Measurements from ENCODE around the gene PLA2G15. TPM values are rescaled to one million over a fixed set of nuclear protein-coding genes. Genes with fewer than 3 reads are reported as not detected.

PLA2G15 gene
- total RNA-seq, 1 experiment from 2014 or later = 10.2 TPM

GRCh38 chr16:68230956-68231355 lies 14.2 kb upstream of the PLA2G15 start (continued):
- TF ChIP-seq MLX (CRISPR knock-in tag; IDR thresholded peaks at IDR 0.05) (no peak), SMAD4 (CRISPR knock-in tag; IDR thresholded peaks at IDR 0.05) (no peak), MYBL2 (CRISPR knock-in tag; IDR thresholded peaks at IDR 0.05) (no peak), CBFB (CRISPR knock-in tag; IDR thresholded peaks at IDR 0.05; ENCODE audit: low read depth) (no peak), ATF2 (CRISPR knock-in tag; IDR thresholded peaks at IDR 0.05; ENCODE audit: borderline replicate concordance, low read depth) (no peak), ETV6 (CRISPR knock-in tag; IDR thresholded peaks at IDR 0.05) (no peak), EMX1 (CRISPR knock-in tag; IDR thresholded peaks at IDR 0.05) (no peak)

- Mint-ChIP-seq H3K27me3 (ENCODE audit: low read depth) (no peaks in the 10 kb centered on the region), H3K4me3 (no peak overlapping the region), H3K9me3 (no peaks in the 10 kb centered on the region), H3K36me3 (peaks cover 40% of the 10 kb centered on the region), H3K27ac (no peak overlapping the region), H3K4me1 (peaks cover 20% of the 10 kb centered on the region)
- no peak for DNase-seq (ENCODE audit: low spot score)
- no peak for ATAC-seq
- CTCF ChIA-PET = interaction anchor here (0.9 kb wide), 1 partner anchor 138 kb away, joined by 3 read pairs; no protein-coding TSS in a partner anchor
- TF ChIP-seq ZNF425 (CRISPR knock-in tag; conservative IDR thresholded peaks at IDR 0.05) (no peak), ZNF416 (CRISPR knock-in tag; IDR thresholded peaks at IDR 0.05) (no peak), CDX4 (CRISPR knock-in tag; IDR thresholded peaks at IDR 0.05; ENCODE audit: borderline replicate concordance) (no peak), IRF1 (CRISPR knock-in tag; IDR thresholded peaks at IDR 0.05) (no peak), ATF3 (CRISPR knock-in tag; conservative IDR thresholded peaks at IDR 0.05) (no peak)
- POLR2A ChIA-PET = no interaction called here
Observed at GRCh38 chr16:68231384-68232136, 13.6 kb upstream of the PLA2G15 start.

- Mint-ChIP-seq H3K27ac (no peak overlapping the region), H3K9me3 (no peaks in the 10 kb centered on the region), H3K36me3 (peaks cover 40% of the 10 kb centered on the region), H3K4me1 (peaks cover 20% of the 10 kb centered on the region), H3K27me3 (ENCODE audit: low read depth) (no peaks in the 10 kb centered on the region), H3K4me3 (no peak overlapping the region)
- POLR2A ChIA-PET = no interaction called here
- ATAC-seq (no peak), DNase-seq (ENCODE audit: low spot score) (no peak)
- CTCF ChIA-PET = interaction anchor here (0.7 to 1.0 kb wide), 2 partner anchors 31 to 249 kb away, joined by 3 to 4 read pairs; no protein-coding TSS in a partner anchor
- TF ChIP-seq CBFB (CRISPR knock-in tag; IDR thresholded peaks at IDR 0.05; ENCODE audit: low read depth) (no peak), ATF1 (CRISPR knock-in tag; IDR thresholded peaks at IDR 0.05) (no peak), RELA (CRISPR knock-in tag; IDR thresholded peaks at IDR 0.05; ENCODE audit: borderline replicate concordance) (no peak), ATF6 (CRISPR knock-in tag; IDR thresholded peaks at IDR 0.05) (no peak), E2F5 (CRISPR knock-in tag; IDR thresholded peaks at IDR 0.05) (no peak), PRDM15 (CRISPR knock-in tag; IDR thresholded peaks at IDR 0.05) (no peak), NR3C1 (CRISPR knock-in tag; conservative IDR thresholded peaks at IDR 0.05; ENCODE audit: low read depth) (no peak), OVOL2 (CRISPR knock-in tag; IDR thresholded peaks at IDR 0.05; ENCODE audit: borderline replicate concordance) (no peak)
Observed at GRCh38 chr16:68232335-68232734, 12.8 kb upstream of the PLA2G15 start.

All from WTC11 (cell line).